Gastrocnemius medialis (tissue), 4 donors: ENCODE measurements around the gene MS4A4E.

Experiments
- POLR2A ChIP-seq, 2 donors: fragments of 450-650 bp; IDR thresholded peaks; one replicate each; pipeline ENCODE4 v1.6.1; 2017; ENCODE audit warnings: antibody characterized with exemption in 2 of 2, mild to moderate bottlenecking in 2 of 2, moderate library complexity in 2 of 2
- TF ChIP-seq, protein P1 (sequence below), 5 experiments: fragments of 450-650 bp in 3 of 5; fragments of 200-600 bp in 2 of 5; sonication (generic) in 2 of 5; IDR thresholded peaks in 4 of 5; conservative IDR thresholded peaks in 1 of 5; 1 replicate in 4 of 5; 2 replicates in 1 of 5; pipeline ENCODE4 v1.5.1; 2016 to 2019; ENCODE audit warnings: antibody characterized with exemption in 5 of 5, mild to moderate bottlenecking in 3 of 5, moderate library complexity in 3 of 5

DNA sequence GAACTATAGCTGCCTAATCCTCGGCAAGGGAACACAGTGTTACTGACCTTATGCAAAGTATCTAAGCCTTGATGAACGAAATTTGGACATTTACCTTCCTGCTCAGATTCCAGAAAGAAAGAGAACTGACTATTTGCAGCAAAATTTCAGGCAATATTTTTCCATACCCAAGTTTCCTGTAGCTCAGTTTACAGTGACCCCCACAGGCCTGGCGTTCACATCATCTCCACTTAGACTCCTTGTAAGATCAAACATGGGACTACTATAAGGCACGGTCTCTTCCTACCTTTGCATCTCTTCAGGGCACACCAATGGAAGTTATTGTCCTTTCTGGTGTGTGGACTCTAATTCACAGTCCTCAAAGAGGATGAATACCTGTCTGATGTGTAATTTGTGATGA lies 81.2 kb downstream of the MS4A4E start:
- TF ChIP-seq, protein P1, sequence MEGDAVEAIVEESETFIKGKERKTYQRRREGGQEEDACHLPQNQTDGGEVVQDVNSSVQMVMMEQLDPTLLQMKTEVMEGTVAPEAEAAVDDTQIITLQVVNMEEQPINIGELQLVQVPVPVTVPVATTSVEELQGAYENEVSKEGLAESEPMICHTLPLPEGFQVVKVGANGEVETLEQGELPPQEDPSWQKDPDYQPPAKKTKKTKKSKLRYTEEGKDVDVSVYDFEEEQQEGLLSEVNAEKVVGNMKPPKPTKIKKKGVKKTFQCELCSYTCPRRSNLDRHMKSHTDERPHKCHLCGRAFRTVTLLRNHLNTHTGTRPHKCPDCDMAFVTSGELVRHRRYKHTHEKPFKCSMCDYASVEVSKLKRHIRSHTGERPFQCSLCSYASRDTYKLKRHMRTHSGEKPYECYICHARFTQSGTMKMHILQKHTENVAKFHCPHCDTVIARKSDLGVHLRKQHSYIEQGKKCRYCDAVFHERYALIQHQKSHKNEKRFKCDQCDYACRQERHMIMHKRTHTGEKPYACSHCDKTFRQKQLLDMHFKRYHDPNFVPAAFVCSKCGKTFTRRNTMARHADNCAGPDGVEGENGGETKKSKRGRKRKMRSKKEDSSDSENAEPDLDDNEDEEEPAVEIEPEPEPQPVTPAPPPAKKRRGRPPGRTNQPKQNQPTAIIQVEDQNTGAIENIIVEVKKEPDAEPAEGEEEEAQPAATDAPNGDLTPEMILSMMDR (IDR thresholded peaks at IDR 0.05 in 4 of 5, conservative IDR thresholded peaks at IDR 0.05 in 1 of 5) = no peak
- no peak for TF ChIP-seq POLR2A (IDR thresholded peaks at IDR 0.05)
